Measurements from ENCODE around the gene B3GAT1.

DNA sequence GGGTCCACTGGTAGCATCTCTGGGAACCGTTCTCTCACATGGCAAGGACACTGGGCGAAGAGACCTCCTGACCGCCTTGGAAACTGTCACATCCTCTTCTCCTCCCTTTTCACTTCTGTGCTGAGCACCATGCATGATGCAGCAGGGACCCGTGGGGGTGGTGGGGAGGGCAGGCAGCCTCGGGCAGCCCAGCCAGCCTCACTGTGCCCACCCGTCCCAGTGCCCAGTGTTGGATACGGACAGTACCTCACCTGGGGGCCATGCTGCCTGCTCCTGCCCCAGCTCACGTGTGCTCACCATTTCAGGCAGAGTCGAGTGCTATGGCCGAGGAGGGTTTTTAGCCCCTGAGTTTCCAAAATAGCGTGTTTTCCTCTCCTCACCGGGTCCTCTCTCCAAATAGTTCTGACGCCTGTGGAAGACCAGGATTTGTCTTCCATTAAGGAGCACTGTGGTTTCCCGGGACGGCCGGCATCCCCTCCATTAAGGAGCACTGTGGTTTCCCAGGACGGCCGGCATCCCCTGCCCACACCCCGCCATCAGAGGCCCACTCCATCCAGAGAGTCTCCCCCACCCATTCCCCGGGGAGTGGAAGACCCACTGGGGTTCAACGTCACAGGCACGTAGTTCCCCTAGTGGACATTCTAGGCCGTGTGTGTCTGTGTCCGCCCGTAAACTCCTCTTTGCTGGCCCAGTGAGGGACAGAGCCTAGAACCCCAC lies 22.4 kb downstream of the B3GAT1 start:
- TF ChIP-seq, protein P1, sequence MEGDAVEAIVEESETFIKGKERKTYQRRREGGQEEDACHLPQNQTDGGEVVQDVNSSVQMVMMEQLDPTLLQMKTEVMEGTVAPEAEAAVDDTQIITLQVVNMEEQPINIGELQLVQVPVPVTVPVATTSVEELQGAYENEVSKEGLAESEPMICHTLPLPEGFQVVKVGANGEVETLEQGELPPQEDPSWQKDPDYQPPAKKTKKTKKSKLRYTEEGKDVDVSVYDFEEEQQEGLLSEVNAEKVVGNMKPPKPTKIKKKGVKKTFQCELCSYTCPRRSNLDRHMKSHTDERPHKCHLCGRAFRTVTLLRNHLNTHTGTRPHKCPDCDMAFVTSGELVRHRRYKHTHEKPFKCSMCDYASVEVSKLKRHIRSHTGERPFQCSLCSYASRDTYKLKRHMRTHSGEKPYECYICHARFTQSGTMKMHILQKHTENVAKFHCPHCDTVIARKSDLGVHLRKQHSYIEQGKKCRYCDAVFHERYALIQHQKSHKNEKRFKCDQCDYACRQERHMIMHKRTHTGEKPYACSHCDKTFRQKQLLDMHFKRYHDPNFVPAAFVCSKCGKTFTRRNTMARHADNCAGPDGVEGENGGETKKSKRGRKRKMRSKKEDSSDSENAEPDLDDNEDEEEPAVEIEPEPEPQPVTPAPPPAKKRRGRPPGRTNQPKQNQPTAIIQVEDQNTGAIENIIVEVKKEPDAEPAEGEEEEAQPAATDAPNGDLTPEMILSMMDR (IDR thresholded peaks at IDR 0.05): no peak
- TF ChIP-seq POLR2AphosphoS5 (IDR thresholded peaks at IDR 0.05): no peak

Data from breast epithelium (tissue), 3 donors.